Measurements from ENCODE around the gene CACNA1D.

Gene CACNA1D

DNA sequence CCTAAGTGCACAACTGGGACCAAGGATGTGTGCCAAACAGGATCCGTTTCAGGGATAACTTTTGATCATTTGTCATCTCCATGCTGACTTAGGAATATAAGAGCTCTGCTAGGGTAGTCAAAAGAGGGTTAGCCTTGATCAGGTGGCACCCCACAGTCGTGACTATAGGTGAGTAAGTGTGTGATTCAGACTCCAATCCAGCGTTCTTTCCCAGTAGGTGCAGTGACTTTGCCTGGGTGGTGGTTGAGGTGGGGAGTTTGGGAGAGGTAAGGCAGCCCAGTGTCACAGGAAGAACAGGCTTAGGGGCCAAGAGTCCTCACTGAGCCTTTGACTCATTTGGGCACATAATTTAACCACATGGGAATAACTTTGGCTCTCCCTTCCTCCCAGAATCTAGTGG is 300.8 kb downstream of the CACNA1D start:
- DNase-seq: no peak

GRCh38 chr3:53795789-53796560 is 301.6 kb downstream of the CACNA1D start:
- DNase-seq: no peak

- no peak for DNase-seq
These were observed 303.7 kb downstream of the CACNA1D start for GRCh38 chr3:53798144-53798543.

GRCh38 chr3:53799338-53799865 is 305.0 kb downstream of the CACNA1D start:
- DNase-seq: no peak

DNA sequence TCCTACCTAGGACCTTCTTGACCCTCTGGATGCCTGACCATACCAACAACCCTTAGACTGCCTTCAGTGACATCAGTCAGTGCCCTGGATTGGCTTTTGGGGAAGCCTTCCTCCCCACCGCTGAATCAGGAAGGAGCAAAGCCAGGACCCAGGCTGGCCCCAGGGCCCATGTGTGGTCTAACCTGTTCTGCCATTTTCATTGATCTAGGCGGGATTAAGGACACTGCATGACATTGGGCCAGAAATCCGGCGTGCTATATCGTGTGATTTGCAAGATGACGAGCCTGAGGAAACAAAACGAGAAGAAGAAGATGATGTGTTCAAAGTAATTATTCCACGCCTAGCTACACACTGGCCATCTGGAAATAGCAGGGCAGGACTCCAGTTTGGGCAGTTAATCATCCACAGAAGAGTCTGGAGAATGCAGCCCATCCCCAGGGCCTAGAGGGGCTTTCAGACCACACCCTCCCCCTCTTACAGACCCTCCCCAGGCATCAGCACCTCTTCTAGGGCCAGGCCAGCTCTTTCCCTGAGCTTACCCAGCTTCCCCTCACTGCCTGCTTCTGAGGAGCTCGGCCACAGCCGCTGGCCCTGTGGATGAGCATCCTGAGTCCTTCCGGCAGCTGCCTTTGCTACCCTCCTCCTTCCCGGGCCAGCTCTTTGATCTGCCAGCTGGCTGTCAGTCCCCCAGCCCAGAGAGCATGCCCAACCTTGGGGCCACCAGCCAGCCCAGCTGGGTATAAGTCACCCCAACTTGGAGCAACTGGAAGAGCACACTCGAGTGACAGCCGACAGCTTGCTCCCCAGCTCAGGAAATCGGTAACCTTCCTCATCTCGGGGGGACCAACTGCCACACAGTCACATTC is 305.9 kb downstream of the CACNA1D start:
- DNase-seq: no peak

DNA sequence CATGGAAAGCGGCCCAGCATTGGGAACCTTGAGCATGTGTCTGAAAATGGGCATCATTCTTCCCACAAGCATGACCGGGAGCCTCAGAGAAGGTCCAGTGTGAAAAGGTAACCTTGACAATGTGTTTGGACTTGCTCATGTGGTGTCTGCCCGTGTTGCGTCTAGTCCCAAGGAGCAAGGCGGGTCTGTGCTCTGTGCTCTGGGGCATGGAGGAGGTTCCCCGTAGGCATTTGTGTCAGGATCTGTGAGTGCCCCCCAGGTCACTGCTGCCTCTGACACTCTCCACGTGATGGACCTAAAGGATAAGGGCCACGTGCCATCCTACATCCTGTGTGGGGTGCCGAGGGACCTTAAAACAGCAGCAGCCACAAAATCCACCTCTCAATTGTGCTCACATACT is 306.9 kb downstream of the CACNA1D start:
- DNase-seq: no peak

DNA sequence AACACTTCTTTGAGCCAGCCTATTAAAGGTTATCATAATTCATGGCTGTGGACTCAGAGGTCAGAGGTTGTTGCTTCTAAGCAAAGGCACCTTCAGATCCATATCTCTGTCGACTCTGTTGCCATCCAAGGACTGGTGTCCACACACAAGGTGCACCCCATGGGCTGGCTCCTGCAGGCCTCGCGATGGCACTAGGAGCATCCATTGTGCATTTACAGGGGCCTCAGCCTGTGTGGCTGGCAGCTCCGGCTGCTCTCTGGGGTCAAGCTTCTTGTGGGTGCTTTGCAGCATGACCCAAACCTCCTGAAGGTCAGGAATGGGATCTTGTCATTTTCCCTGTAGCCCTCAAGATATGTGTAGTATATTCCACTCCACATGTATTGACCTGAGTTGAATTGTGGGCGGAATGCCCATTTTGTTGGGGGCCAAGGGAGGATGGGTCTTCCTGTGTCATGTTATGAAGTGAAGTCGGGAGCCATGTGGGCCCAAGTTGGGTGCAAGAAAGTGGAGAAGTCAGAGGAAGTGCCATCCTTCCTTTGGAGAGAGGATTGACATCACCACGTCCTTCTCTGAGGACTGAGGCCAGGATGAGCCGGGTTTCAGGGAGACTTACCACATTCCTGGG is 308.0 kb downstream of the CACNA1D start:
- DNase-seq: no peak

DNA sequence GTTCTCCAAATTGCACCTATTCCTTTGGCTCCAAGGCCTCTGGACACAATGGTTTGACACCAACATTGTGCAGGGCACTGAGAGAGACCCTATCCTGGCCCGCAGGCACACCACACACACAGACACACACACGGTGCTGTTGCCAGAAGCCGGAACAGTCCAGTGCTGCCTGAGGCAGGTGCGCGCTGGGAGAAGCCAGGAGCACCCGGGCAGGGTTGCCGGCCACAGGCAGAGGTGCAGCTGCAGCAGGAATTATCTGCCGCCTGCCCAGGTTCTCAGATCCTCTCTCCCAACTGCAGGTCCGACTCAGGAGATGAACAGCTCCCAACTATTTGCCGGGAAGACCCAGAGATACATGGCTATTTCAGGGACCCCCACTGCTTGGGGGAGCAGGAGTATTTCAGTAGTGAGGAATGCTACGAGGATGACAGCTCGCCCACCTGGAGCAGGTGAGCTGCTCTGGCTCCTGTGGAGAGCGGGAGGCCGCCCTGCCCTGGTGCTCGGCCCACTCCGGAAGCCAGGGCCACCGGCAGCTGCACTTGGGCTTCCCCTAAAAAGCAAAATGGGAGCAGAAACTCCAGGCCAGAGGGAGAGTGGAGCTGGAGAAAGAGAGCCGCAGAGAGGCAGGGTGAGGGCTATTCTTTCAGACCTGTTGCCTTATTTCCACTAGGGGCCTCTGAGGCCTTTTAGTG is 308.9 kb downstream of the CACNA1D start:
- no peak for DNase-seq

GRCh38 chr3:53803816-53804695 is 309.6 kb downstream of the CACNA1D start:
- no peak for DNase-seq

- DNase-seq: no peak
These were observed 310.5 kb downstream of the CACNA1D start for GRCh38 chr3:53804697-53805462.

GRCh38 chr3:53805463-53806159 is 311.2 kb downstream of the CACNA1D start:
- no peak for DNase-seq

DNA sequence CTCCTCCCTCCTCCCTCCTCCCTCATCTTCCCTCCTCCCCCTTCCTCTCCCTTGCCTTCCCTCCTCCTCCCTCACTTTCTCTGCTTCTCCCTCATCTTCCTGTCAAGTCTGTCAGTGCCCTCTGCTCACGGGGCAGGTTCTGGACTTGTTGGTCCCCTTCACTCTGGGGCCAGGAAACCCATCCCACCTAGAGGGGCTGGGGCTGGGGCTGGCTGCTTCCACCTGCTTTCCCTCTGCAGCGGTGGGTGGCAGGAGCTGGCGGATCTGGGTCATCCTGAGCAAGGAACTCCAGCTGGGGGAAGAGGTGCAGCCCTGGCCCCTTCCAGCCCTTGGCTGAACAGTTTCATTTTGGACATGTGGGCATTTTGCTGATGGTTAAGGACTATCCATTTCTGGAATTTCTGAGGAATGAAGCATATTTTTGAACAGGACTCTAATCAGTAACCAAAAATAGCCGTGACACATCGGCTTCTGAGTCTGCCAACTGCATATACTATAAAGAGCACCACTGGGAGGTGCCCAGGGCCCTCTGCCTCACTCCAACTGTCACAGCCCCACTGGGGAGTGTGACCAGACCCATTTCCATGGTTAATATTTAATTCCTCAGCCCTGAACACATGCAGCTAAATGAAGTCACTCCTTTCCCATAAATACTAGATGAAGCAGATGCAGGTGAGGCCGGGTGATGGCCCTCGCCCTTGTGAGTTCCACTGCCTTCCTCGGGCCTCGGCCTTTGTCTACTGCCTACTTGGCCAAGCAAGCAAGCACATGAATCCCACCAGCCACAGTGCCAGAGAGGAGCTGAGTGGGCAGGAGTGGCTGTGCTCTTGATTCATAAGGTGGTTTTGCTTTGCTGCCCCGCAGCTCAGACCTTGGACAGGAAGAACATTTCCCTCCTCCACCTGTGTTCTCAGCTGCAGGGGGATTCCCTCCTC is 312.0 kb downstream of the CACNA1D start:
- no peak for DNase-seq

DNA sequence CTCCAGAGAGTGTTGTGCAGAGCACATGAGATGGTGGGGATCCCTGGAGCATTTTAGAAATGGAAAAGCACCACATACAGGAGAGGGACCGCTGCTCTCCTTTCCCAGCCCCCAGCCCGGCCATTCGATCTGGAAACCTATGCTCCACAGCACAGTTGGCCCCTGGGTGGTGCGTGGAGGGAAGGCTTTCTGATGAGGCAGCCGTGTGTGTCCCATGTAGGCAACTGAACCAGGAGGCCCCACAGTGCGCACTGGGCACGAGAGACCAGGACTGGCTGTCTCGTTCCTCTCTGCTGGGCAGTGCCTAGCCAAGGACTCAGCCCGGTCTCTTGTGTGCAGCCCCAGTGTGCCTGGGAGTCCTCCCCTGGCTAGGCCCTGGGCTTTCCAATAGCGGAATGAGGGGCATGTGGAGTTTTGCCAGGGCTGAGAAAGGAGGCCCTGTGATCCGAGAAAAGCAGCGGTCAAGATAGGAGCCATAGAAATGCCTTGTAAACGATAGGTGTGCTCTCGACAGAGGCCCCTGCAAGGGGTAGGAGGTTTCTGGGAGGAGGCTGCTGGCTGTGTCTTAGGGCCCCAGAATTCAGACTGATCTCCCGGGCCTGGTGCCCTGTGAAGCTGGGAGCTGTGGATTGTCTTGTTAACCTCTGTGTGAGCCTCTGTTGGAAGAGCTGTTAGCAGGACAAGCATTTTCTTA is 312.9 kb downstream of the CACNA1D start:
- no peak for DNase-seq

- DNase-seq: no peak
These were observed 314.1 kb downstream of the CACNA1D start for GRCh38 chr3:53808496-53808895.

- no peak for DNase-seq
These were observed 314.9 kb downstream of the CACNA1D start for GRCh38 chr3:53809267-53809666.

DNA sequence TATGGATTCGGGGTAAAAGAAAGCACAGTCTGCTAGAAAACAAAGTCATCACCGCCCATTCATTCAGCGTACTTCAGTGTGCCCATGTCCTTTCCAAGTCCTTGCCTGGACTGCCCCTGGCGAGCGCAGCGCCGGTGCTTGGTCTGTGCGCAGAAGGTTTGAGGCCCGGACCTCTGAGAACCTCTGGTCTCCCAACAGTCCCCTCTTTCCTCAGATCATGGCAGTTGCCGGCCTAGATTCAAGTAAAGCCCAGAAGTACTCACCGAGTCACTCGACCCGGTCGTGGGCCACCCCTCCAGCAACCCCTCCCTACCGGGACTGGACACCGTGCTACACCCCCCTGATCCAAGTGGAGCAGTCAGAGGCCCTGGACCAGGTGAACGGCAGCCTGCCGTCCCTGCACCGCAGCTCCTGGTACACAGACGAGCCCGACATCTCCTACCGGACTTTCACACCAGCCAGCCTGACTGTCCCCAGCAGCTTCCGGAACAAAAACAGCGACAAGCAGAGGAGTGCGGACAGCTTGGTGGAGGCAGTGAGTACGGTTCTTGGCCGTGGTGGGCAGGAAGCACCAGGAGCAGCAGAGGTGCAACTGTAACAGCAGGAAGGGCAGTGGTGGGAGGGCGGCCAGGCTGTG is 315.5 kb downstream of the CACNA1D start:
- DNase-seq: no peak

GRCh38 chr3:53811143-53811927 is 316.9 kb downstream of the CACNA1D start:
- DNase-seq: no peak
